HL-60/S4 treated with phorbol 12-myristate 13-acetate at 8.2 ng/mL for 4 days and 3 days (cell line): ENCODE data around the gene MRI1.
"Not testable (repeated sequence)": the region's sequence is repeated elsewhere in the genome, so short reads cannot be mapped to it uniquely, and the experiment has no call there.

Source experiments
- in situ Hi-C: fragments of 300-500 bp; cut with MboI; formaldehyde crosslinking; loops from 2 replicates; pipeline ENCODE4 v1.15.0; 2022; ENCODE audit warnings: low sequenced_read_pairs

MRI1 gene

DNA sequence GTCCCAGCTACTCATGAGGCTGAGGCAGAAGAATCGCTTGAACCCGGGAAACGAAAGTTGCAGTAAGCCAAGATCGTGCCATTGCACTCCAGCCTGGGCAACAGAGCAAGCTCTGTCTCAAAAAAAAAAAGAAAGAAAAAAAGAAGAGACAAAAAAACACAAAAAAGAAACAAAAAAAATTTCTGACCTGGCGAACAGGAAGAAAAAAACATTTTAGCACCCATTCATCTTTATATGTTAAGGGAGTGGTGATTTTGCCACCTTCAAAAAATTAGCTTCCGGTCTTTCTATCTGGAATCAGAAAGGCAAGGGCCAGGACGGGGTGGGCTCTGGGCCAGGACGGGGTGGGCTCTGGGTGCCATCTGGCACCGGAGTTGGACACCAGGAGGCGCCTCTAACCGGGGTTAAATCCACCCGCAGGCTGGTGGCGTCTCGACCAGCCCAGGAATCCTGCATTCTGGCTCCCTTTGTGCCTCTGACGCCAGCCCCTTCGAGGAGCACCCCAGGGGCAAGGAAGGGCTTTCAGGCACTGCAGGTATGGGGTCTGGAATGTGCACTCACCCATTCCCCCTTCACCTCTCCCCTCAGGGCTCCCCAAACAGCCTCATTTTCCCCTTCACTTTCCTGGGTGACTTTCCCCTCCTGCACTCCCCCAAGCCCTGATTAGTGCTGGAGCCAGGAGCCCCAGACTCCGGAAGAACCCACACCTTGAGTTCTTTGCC lies 20.6 kb downstream of the MRI1 start:
- in situ Hi-C loops: loop anchor here (5.0 kb wide), 1 partner anchor 77 kb away; no protein-coding TSS in a partner anchor

- in situ Hi-C loops: no loop called here
Observed at GRCh38 chr19:13788991-13789390, 24.7 kb downstream of the MRI1 start.

GRCh38 chr19:13790354-13790753 lies 26.0 kb downstream of the MRI1 start:
- in situ Hi-C loops: no loop called here

GRCh38 chr19:13793317-13793716 lies 29.0 kb downstream of the MRI1 start:
- in situ Hi-C loops: not testable (repeated sequence)

GRCh38 chr19:13794398-13794756 lies 30.1 kb downstream of the MRI1 start:
- in situ Hi-C loops: no loop called here

DNA sequence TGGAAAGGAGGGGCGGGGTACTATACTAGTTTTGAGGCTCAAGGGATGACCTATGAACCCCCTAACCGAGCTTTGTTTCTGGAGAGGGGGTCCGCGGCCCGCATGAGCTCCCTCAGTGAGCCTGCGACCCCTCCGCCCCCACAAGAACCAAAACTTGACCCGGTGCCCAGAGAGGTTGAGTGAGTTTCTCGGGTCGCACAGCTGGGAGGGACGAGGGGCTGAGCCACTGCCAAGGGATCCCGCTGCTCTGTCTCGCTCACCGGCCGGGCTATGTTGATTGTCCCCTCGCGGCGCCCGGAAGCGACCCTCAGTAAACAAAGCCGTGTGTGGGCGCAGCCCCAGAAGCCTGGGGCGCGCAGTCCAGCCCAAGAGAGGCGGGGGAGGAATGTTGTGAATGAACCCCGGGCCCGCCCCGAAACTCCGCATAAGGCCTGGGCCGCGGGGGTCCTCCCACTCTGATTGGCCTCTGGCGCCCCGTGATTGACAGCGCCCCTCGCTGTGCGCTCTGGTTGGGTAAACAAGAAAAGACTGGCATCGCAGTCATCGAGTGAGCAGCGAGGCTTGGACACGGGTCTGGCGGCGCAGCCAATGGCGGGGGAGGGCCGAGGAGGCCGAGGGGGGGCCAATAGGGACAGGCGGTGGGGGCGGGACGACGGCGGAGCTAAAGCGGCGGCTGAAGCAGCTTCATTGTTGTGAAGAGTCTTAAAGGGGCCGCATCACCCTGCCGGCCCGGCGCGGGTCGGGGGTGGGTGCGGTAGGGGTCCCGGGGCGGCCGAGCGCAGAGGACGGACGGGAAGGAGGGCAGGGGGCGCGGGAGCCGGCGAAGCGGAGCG lies 30.7 kb downstream of the MRI1 start, which contains the start of gene ZSWIM4:
Gene ZSWIM4, plus strand, starts transcription at position 687 of the 833 bp plus-strand sequence. CDS start 206 bp downstream, outside the sequence.
- in situ Hi-C loops: no loop called here

GRCh38 chr19:13795595-13796300 lies 31.4 kb downstream of the MRI1 start:
- in situ Hi-C loops: no loop called here

- in situ Hi-C loops: no loop called here
Observed at GRCh38 chr19:13796301-13797057, 32.2 kb downstream of the MRI1 start.

DNA sequence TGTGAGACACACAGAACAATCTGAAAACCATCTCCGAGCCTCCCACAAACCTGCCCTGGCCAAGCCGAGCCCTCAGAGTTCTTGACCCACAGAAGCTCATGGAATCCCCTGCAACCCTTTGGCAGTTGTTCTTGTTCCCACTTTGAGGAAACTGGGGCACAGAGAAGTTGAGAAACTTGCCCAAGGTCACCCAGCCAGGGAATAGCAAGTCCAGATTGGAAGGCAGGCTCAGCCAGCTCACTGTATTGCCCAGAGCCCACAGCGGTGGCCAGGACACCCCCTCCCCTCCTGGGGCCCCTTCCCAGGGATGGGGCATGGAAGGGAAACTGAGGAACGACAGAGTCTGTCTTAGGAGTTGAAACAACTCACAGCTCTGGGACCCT lies 32.7 kb downstream of the MRI1 start:
- in situ Hi-C loops: no loop called here

DNA sequence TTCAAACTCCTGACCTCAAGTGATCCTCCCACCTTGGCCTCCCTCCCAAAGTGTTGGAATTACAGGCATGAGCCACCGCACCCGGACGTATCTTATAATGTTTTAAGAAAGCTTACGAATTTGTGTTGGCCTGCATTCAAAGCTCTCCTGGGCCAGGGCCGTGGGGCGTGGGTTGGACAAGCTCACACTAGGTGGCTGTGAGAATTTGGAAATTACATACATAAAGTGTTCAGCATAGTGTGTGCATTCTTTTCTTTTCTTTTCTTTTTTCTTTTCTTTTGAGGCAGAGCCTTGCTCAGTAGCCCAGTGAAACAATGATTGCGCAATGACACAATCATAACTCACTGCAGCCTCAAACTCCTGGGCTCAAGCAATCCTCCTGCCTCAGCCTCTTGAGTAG lies 33.5 kb downstream of the MRI1 start:
- in situ Hi-C loops: no loop called here

GRCh38 chr19:13799669-13800068 lies 35.3 kb downstream of the MRI1 start:
- in situ Hi-C loops: no loop called here

DNA sequence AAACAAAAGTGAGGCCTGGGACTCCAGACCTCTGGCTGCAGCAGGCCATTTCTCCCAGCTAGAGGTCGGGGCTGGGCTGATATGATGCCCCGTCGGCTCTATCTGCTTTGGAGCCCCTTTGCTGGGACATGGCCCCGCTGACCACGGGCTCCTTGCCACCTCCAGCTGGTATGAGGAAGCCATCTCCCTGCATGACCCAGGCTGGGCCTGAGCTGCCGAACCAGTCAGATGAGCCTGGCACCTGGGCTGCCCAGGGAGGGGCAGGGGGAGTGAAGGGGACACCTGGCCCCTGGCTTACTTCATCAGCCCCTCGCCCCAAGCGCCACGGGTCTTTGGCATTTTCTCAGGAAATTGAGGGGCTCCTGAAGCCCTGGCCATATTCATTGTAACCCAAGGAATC lies 38.7 kb downstream of the MRI1 start:
- in situ Hi-C loops: no loop called here

GRCh38 chr19:13804830-13805683 lies 40.7 kb downstream of the MRI1 start:
- in situ Hi-C loops: no loop called here

GRCh38 chr19:13806728-13807127 lies 42.4 kb downstream of the MRI1 start:
- in situ Hi-C loops: no loop called here

DNA sequence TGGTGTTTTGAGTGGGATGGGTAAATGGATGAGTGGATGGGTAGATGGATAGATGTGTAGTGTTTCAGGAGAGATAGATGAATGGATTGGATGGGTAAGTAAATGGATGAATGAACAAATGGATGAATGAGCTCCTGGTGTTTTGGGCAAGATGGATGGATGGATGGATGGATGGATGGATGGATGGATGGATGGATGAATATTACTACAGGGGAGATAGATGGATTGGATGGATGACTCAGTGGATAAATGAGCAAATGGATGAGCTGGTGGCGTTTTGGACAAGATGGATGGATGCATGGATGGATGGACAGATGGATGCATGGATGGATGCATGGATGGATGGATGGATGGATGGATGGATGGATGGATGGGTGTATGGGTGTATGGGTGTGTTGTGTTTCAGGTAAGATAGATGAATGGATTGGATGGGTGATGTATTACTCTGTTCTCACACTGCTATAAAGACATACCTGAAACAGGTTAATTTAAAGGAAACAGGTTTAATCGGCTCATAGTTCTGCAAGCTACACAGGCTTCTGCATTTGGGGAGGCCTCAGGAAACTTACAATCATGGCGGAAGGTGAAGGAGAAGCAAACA lies 43.2 kb downstream of the MRI1 start:
- in situ Hi-C loops: no loop called here

DNA sequence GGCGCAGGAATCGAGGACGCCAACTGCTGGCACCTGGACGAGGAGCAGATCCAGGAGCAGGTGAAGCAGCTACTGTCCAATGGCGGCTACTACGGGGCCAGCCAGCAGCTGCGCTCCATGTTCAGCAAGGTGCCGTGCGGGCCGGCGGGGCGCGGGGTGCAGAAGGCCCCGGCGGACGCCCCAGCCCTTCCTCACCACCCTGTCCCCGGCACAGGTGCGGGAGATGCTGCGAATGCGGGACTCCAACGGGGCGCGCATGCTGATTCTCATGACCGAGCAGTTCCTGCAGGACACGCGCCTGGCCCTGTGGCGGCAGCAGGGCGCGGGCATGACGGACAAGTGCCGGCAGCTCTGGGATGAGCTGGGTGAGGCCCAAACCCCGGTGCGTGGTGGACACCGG lies 44.5 kb downstream of the MRI1 start:
- in situ Hi-C loops: no loop called here

GRCh38 chr19:13812544-13812943 lies 48.2 kb downstream of the MRI1 start:
- in situ Hi-C loops: no loop called here

GRCh38 chr19:13813147-13813546 lies 48.8 kb downstream of the MRI1 start:
- in situ Hi-C loops: no loop called here

GRCh38 chr19:13814550-13814949 lies 50.2 kb downstream of the MRI1 start:
- in situ Hi-C loops: no loop called here
